SH-SY5Y (cell line): ENCODE data around the gene RRP9.

Source experiments
- GATA2 ChIP-seq: IDR thresholded peaks from 2 replicates; pipeline ENCODE4 v1.6.1; 2011; ENCODE audit warnings: mild to moderate bottlenecking, low read depth, low read length
- GATA3 ChIP-seq: IDR thresholded peaks from 2 replicates; pipeline ENCODE4 v1.6.1; 2011; ENCODE audit warnings: low read depth, mild to moderate bottlenecking, low read length, moderate library complexity

Gene RRP9

GRCh38 chr3:51964521-51964920, 22.8 kb upstream of the RRP9 start:
- TF ChIP-seq GATA2 (no peak), GATA3 (no peak)

- TF ChIP-seq GATA2 (no peak), GATA3 (no peak)
Measured at GRCh38 chr3:51963951-51964451, 22.3 kb upstream of the RRP9 start.

GRCh38 chr3:51962854-51963530, 21.3 kb upstream of the RRP9 start:
- TF ChIP-seq GATA2 (no peak), GATA3 (no peak)

GRCh38 chr3:51961602-51962569, 20.2 kb upstream of the RRP9 start:
- no peak for TF ChIP-seq GATA3
- no peak for TF ChIP-seq GATA2

- no peak for TF ChIP-seq GATA3
- no peak for TF ChIP-seq GATA2
Measured at GRCh38 chr3:51961011-51961410, 19.3 kb upstream of the RRP9 start.

GRCh38 chr3:51960386-51960785, 18.7 kb upstream of the RRP9 start:
- TF ChIP-seq GATA2 = no peak
- TF ChIP-seq GATA3 = no peak

- TF ChIP-seq GATA2 (no peak), GATA3 (no peak)
Measured at GRCh38 chr3:51959651-51960050, 17.9 kb upstream of the RRP9 start.

GRCh38 chr3:51958603-51959521, 17.2 kb upstream of the RRP9 start:
- no peak for TF ChIP-seq GATA2
- no peak for TF ChIP-seq GATA3

GRCh38 chr3:51957520-51958205, 16.0 kb upstream of the RRP9 start:
- TF ChIP-seq GATA3 (no peak), GATA2 (no peak)

GRCh38 chr3:51955893-51956770, 14.4 kb upstream of the RRP9 start:
- TF ChIP-seq GATA2 (no peak), GATA3 (no peak)

- TF ChIP-seq GATA2 (no peak), GATA3 (no peak)
Measured at GRCh38 chr3:51955175-51955892, 13.6 kb upstream of the RRP9 start, which contains the start of gene GPR62. Gene GPR62 (plus strand): TSS chr3:51955381. CDS start chr3:51955653, 272 bp downstream.
